Measurements from ENCODE around the gene SUB1. TPM values are rescaled to one million over a fixed set of nuclear protein-coding genes. Genes with fewer than 3 reads are reported as not detected.

SUB1 gene
- total and polyA plus RNA-seq, 3 donors from 2014 or later = 147 to 210 (median 195) TPM

DNA sequence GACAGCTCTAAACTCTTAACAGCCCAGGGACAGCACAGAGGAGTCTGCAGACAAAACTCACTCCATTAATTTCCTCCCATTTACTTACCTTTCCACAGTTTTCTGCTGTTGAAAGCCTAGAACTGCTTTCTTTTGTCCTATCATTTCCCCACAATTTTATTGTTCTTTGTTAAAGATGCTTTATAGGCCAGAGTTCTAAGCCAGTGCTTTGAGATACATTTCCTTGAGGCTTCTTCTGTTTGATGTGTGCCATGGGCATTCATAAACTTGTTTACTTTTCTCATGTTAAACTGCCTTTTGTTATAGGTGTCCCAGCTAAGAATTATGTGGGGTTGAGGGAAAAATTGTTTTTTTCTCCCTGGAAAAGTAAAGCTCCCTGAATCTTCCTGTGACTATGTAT, 25.9 kb upstream of the SUB1 start:
- TF ChIP-seq, protein P1, sequence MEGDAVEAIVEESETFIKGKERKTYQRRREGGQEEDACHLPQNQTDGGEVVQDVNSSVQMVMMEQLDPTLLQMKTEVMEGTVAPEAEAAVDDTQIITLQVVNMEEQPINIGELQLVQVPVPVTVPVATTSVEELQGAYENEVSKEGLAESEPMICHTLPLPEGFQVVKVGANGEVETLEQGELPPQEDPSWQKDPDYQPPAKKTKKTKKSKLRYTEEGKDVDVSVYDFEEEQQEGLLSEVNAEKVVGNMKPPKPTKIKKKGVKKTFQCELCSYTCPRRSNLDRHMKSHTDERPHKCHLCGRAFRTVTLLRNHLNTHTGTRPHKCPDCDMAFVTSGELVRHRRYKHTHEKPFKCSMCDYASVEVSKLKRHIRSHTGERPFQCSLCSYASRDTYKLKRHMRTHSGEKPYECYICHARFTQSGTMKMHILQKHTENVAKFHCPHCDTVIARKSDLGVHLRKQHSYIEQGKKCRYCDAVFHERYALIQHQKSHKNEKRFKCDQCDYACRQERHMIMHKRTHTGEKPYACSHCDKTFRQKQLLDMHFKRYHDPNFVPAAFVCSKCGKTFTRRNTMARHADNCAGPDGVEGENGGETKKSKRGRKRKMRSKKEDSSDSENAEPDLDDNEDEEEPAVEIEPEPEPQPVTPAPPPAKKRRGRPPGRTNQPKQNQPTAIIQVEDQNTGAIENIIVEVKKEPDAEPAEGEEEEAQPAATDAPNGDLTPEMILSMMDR (IDR thresholded peaks at IDR 0.05) = no peak
- TF ChIP-seq POLR2A (IDR thresholded peaks at IDR 0.05) = no peak
- intact Hi-C loops (cut with DNase I; ENCODE audit: low total_unique reads) = no loop called here
- Histone ChIP-seq H3K27ac (no peak overlapping the region), H3K9me3 (no peaks in the 10 kb centered on the region), H3K4me1 (no peaks in the 10 kb centered on the region), H3K27me3 (no peaks in the 10 kb centered on the region), H3K4me3 (no peak overlapping the region), H3K36me3 (ENCODE audit: low read depth, missing control alignments) (no peaks in the 10 kb centered on the region)
- no peak for DNase-seq

DNA sequence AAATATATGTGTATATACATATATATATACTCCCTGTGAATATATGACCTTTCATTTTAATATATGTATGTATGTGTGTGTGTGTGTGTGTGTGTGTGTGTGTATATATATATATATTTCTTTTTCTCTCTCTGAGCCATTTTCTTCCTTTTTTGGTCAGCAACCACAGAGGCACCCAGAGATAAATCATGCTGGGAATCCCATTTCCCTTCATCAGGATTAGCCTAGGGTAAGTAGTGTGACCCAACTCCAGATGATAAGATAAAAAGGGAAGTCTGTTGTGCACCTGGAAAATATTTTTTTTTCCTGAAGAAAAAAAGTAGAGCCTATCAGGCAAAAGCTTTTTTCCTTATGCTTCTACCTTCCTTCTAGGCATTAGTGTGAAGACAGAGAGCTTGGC, 25.4 kb upstream of the SUB1 start:
- no peak for DNase-seq
- no peak for TF ChIP-seq POLR2A (IDR thresholded peaks at IDR 0.05)
- TF ChIP-seq, protein P1 (IDR thresholded peaks at IDR 0.05) = no peak
- Histone ChIP-seq H3K4me1 (no peaks in the 10 kb centered on the region), H3K9me3 (no peaks in the 10 kb centered on the region), H3K27me3 (no peaks in the 10 kb centered on the region), H3K36me3 (ENCODE audit: low read depth, missing control alignments) (no peaks in the 10 kb centered on the region), H3K4me3 (no peak overlapping the region), H3K27ac (no peak overlapping the region)
- intact Hi-C loops (cut with DNase I; ENCODE audit: low total_unique reads) = no loop called here

DNA sequence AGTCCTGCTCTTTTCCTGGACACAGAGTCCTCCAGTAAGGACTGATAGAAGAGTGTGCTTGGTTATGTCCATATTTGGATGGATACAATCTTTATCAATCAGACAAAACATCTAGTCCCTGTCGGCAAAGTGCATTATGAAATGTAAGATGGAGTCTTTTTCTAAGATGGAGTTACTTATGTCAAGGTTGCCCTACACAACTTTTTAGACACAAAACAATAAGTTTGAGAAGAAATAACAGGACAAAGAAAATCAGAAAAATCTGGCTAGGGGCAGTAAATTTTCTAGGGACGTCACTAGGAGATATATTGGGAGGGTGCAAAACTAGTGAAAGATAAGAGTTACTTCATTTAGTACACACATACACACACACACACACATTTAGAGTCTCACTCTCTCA, 23.3 kb upstream of the SUB1 start:
- WGBS, 2 donors = 65 to 68% methylated on average over 2 of the region's 2 CpGs
- intact Hi-C loops (cut with DNase I; ENCODE audit: low total_unique reads) = no loop called here
- no peak overlapping the region for H3K4me3 ChIP-seq
- H3K27me3 ChIP-seq = no peaks in the 10 kb centered on the region
- TF ChIP-seq, protein P1 (IDR thresholded peaks at IDR 0.05) = no peak
- TF ChIP-seq POLR2A (IDR thresholded peaks at IDR 0.05) = no peak
- DNase-seq = no peak
- H3K36me3 ChIP-seq (ENCODE audit: low read depth, missing control alignments) = no peaks in the 10 kb centered on the region
- no peaks in the 10 kb centered on the region for H3K9me3 ChIP-seq
- no peak overlapping the region for H3K27ac ChIP-seq
- H3K4me1 ChIP-seq = no peaks in the 10 kb centered on the region

DNA sequence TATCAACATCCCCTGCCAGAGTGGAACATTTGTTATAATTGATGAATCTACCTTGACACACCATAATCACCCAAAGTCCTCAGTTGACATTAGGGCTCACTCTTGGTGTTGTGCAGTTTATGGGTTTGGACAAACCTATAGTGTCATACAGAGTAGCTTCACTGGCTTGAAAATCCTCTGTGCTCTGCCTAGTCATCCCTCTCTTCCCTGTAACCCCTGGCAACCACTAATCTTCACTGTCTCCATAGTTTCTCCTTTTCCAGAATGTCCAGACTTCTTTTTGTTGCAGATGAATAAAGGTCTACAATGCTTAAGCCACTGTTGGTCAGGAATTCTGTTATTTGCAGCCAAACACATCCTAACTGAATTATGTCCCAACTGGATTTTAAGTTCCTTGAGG, 22.5 kb upstream of the SUB1 start:
- no peak for DNase-seq
- intact Hi-C loops (cut with DNase I; ENCODE audit: low total_unique reads) = no loop called here
- Histone ChIP-seq H3K4me1 (no peaks in the 10 kb centered on the region), H3K27me3 (no peaks in the 10 kb centered on the region), H3K36me3 (ENCODE audit: low read depth, missing control alignments) (no peaks in the 10 kb centered on the region), H3K27ac (no peak overlapping the region), H3K9me3 (no peaks in the 10 kb centered on the region), H3K4me3 (no peak overlapping the region)
- TF ChIP-seq POLR2A (IDR thresholded peaks at IDR 0.05) = no peak

DNA sequence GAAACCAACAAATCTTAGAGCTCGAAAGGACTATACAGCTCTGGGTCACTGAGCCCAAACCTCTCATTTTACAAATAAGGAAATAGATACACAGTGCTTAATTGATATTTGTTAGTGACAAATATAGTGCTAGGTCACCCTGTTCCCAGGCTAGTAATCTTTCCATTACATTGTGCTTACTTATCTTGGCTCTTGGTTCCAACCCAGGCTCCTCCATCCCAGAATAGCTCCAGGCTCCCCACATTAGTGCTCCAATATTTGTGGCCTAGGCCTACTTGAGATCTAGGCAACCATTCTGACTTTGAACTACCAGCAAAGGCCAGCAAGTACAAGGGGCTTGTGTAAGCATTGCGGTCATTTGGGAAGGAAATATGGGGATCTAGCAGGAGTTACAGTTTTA, 21.7 kb upstream of the SUB1 start:
- intact Hi-C loops (cut with DNase I; ENCODE audit: low total_unique reads) = no loop called here

More for the DNA sequence above, 21.7 kb upstream of the SUB1 start:
- Histone ChIP-seq H3K4me1 (no peaks in the 10 kb centered on the region), H3K4me3 (no peak overlapping the region), H3K36me3 (ENCODE audit: low read depth, missing control alignments) (no peaks in the 10 kb centered on the region), H3K27ac (no peak overlapping the region), H3K9me3 (no peaks in the 10 kb centered on the region), H3K27me3 (no peaks in the 10 kb centered on the region)
- no peak for TF ChIP-seq POLR2A (IDR thresholded peaks at IDR 0.05)
- TF ChIP-seq, protein P1 (IDR thresholded peaks at IDR 0.05) = no peak
- WGBS, 2 donors = 83 to 88% methylated on average over 2 of the region's 2 CpGs
- no peak for DNase-seq
